GM23248 (cell line): ENCODE data around the gene FBXL3.

Experiments used
- EZH2 ChIP-seq: fragments of 200-600 bp; sonication (generic); IDR thresholded peaks from 2 replicates; pipeline ENCODE4 v1.6.1; 2018; ENCODE audit warnings: antibody characterized with exemption, mild to moderate bottlenecking; ENCODE audit not compliant: insufficient read depth, poor library complexity, severe bottlenecking
- EZH2phosphoT487 ChIP-seq: fragments of 200-600 bp; sonication (generic); IDR thresholded peaks from 2 replicates; pipeline ENCODE4 v1.6.1; 2018; ENCODE audit warnings: antibody characterized with exemption, moderate library complexity, mild to moderate bottlenecking, low read depth; ENCODE audit not compliant: insufficient read depth

- TF ChIP-seq EZH2phosphoT487 (no peak), EZH2 (no peak)
Measured at GRCh38 chr13:76976929-76977328, 50.0 kb downstream of the FBXL3 start.
